H1 (cell line): ENCODE measurements around the gene SYDE1. TPM values are rescaled to one million over a fixed set of nuclear protein-coding genes. Genes with fewer than 3 reads are reported as not detected.

ENCODE experiments used
- CTCF ChIA-PET: fragments of 300-600 bp; sonication (Branson Sonifier 250); formaldehyde crosslinking; loops from one replicate; lab custom pipeline; 2021; ENCODE audit not compliant: partially characterized antibody; lab: Charles Lee
- POLR2A ChIA-PET: fragments of 300-600 bp; sonication (Branson Sonifier 250); formaldehyde crosslinking; loops from one replicate; lab custom pipeline; 2021; ENCODE audit warnings: inconsistent platforms; ENCODE audit not compliant: partially characterized antibody; lab: Charles Lee
- DNase-seq, 2 experiments: peaks; one replicate each; pipeline versions ENCODE4 v3.0.0 to v3.0.0-alpha.2; 2010 to 2022; ENCODE audit warnings: low spot score in 2 of 2, low read depth in 1 of 2, mixed read lengths in 1 of 2
- FAIRE-seq: peaks from 2 replicates; lab custom pipeline; 2011; peaks lifted over from hg19 to GRCh38; lab: Jason Lieb, UNC
- H2AFZ ChIP-seq: 2 replicates; pipeline ENCODE4 v1.8.1; 2012; ENCODE audit warnings: low read length, inconsistent platforms
- H2AK5ac ChIP-seq: 2 replicates; pipeline ENCODE4 v1.6.1; 2013; ENCODE audit warnings: low read depth, low read length
- H2BK120ac ChIP-seq: replicated peaks from 2 replicates; pipeline ENCODE3; 2013; ENCODE audit warnings: low read depth, low read length, inconsistent platforms
- H2BK12ac ChIP-seq: 2 replicates; pipeline ENCODE4 v1.6.1; 2013; ENCODE audit warnings: low read depth, low read length
- H2BK15ac ChIP-seq: 2 replicates; pipeline ENCODE4 v1.6.1; 2013; ENCODE audit warnings: low read length
- H2BK20ac ChIP-seq: 2 replicates; pipeline ENCODE4 v1.6.1; 2013; ENCODE audit warnings: low read length
- H2BK5ac ChIP-seq: 2 replicates; pipeline ENCODE4 v1.6.1; 2013; ENCODE audit warnings: low read depth, low read length
- H3K14ac ChIP-seq: 2 replicates; pipeline ENCODE4 v1.6.1; 2013; ENCODE audit warnings: inconsistent platforms; ENCODE audit not compliant: insufficient read length
- H3K18ac ChIP-seq: 2 replicates; pipeline ENCODE4 v1.6.1; 2013; ENCODE audit warnings: low read length; ENCODE audit errors: extremely low read depth
- H3K23ac ChIP-seq: 2 replicates; pipeline ENCODE4 v1.6.1; 2013; ENCODE audit warnings: inconsistent platforms; ENCODE audit not compliant: insufficient read length
- H3K23me2 ChIP-seq: 2 replicates; pipeline ENCODE4 v1.6.1; 2013; ENCODE audit warnings: low read depth, low read length
- H3K27ac ChIP-seq: 2 replicates; pipeline ENCODE4 v1.6.1; 2011; ENCODE audit warnings: low read depth, low read length, inconsistent platforms
- H3K27me3 ChIP-seq, 4 experiments: replicated peaks in 1 of 4; 1 replicate in 1 of 4; 2 replicates in 3 of 4; pipeline versions ENCODE4 v1.6.1 to v1.8.1; 2011 to 2013; ENCODE audit warnings: low read length in 3 of 4, mild to moderate bottlenecking in 3 of 4, inconsistent platforms in 2 of 4, mixed read lengths in 2 of 4, moderate library complexity in 1 of 4; ENCODE audit not compliant: control insufficient read depth in 3 of 4, insufficient read depth in 3 of 4; ENCODE audit errors: extremely low read depth in 1 of 4
- H3K36me3 ChIP-seq, 4 experiments: 2 replicates each; pipeline versions ENCODE4 v1.6.1 to v1.8.1; 2011 to 2013; ENCODE audit warnings: mild to moderate bottlenecking in 4 of 4, low read length in 3 of 4, moderate library complexity in 2 of 4, control low read depth in 1 of 4, inconsistent platforms in 1 of 4; ENCODE audit not compliant: insufficient read depth in 4 of 4, control insufficient read depth in 2 of 4
- H3K4ac ChIP-seq: replicated peaks from 2 replicates; pipeline ENCODE3; 2013; ENCODE audit warnings: low read length, low read depth, mixed read lengths, inconsistent platforms; ENCODE audit not compliant: insufficient read length
- H3K4me1 ChIP-seq, 4 experiments: replicated peaks in 1 of 4; 1 replicate in 1 of 4; 2 replicates in 3 of 4; pipeline versions ENCODE4 v1.6.1 to v1.8.1; 2011 to 2013; ENCODE audit warnings: low read length in 3 of 4, inconsistent platforms in 2 of 4, mixed read lengths in 1 of 4; ENCODE audit not compliant: insufficient read depth in 4 of 4, control insufficient read depth in 3 of 4
- H3K4me2 ChIP-seq, 2 experiments: 2 replicates each; pipeline versions ENCODE4 v1.6.1 to v1.8.1; 2011 to 2013; ENCODE audit warnings: low read depth in 2 of 2, low read length in 2 of 2, control low read depth in 1 of 2, inconsistent platforms in 1 of 2, mild to moderate bottlenecking in 1 of 2; ENCODE audit not compliant: insufficient read depth in 1 of 2
- H3K4me3 ChIP-seq, 4 experiments: fragments of 200-600, 300-600 bp in 1 of 4; sonication (generic), shearing (Covaris generic), sonication (Bioruptor Twin) in 1 of 4; 2 replicates each; pipeline versions ENCODE4 v1.5.1 to v1.8.1; 2011 to 2016; ENCODE audit warnings: low read length in 4 of 4, low read depth in 3 of 4, control low read depth in 2 of 4, inconsistent platforms in 2 of 4, mild to moderate bottlenecking in 2 of 4, mixed read lengths in 1 of 4, moderate library complexity in 1 of 4; ENCODE audit not compliant: insufficient read depth in 2 of 4; ENCODE audit errors: extremely low read depth in 1 of 4
- H3K56ac ChIP-seq: replicated peaks from 2 replicates; pipeline ENCODE3; 2013; ENCODE audit warnings: low read depth, mild to moderate bottlenecking, mixed read lengths, low read length, inconsistent platforms; ENCODE audit not compliant: insufficient read length
- H3K79me1 ChIP-seq: 2 replicates; pipeline ENCODE4 v1.6.1; 2013; ENCODE audit warnings: low read depth, low read length, control low read depth
- H3K79me2 ChIP-seq, 2 experiments: 2 replicates each; pipeline versions ENCODE4 v1.6.1 to v1.8.1; 2012 to 2013; ENCODE audit warnings: low read length in 2 of 2, mild to moderate bottlenecking in 2 of 2, inconsistent platforms in 1 of 2; ENCODE audit not compliant: insufficient read depth in 2 of 2, control insufficient read depth in 1 of 2
- H3K9ac ChIP-seq, 4 experiments: replicated peaks in 1 of 4; 1 replicate in 1 of 4; 2 replicates in 3 of 4; pipeline versions ENCODE4 v1.6.1 to v1.8.1; 2011 to 2013; ENCODE audit warnings: low read depth in 3 of 4, low read length in 3 of 4, control low read depth in 2 of 4, mild to moderate bottlenecking in 2 of 4, moderate library complexity in 2 of 4, inconsistent platforms in 1 of 4; ENCODE audit errors: extremely low read depth in 1 of 4
- H3K9me3 ChIP-seq, 2 experiments: 2 replicates each; pipeline versions ENCODE4 v1.6.1 to v1.8.1; 2012 to 2013; ENCODE audit warnings: mild to moderate bottlenecking in 2 of 2, moderate library complexity in 2 of 2, control low read depth in 1 of 2, inconsistent platforms in 1 of 2, low read depth in 1 of 2, low read length in 1 of 2, mixed read lengths in 1 of 2; ENCODE audit not compliant: insufficient read depth in 2 of 2
- H4K20me1 ChIP-seq, 2 experiments: replicated peaks in 1 of 2; 2 replicates each; pipeline versions ENCODE3 to v1.8.1; 2011 to 2013; ENCODE audit warnings: inconsistent platforms in 2 of 2, low read length in 2 of 2, mild to moderate bottlenecking in 1 of 2; ENCODE audit not compliant: insufficient read depth in 2 of 2, control insufficient read depth in 1 of 2
- H4K5ac ChIP-seq: 2 replicates; pipeline ENCODE4 v1.6.1; 2013; ENCODE audit warnings: low read length, low read depth, mixed read lengths, inconsistent platforms; ENCODE audit not compliant: insufficient read length
- H4K8ac ChIP-seq: 2 replicates; pipeline ENCODE4 v1.8.0; 2013; ENCODE audit warnings: mild to moderate bottlenecking, moderate library complexity, low read length, inconsistent platforms; ENCODE audit not compliant: insufficient read depth; ENCODE audit errors: extremely low read depth
- H4K91ac ChIP-seq: replicated peaks from 2 replicates; pipeline ENCODE3; 2013; ENCODE audit warnings: low read length, mixed read lengths, inconsistent platforms; ENCODE audit not compliant: insufficient read length
- POLR2A ChIP-seq, 2 experiments: IDR thresholded peaks; 1 replicate in 1 of 2; 2 replicates in 1 of 2; pipeline ENCODE4 v1.6.1; 2011; ENCODE audit warnings: low read depth in 2 of 2, low read length in 2 of 2, mild to moderate bottlenecking in 2 of 2; ENCODE audit errors: control extremely low read depth in 1 of 2
- POLR2AphosphoS5 ChIP-seq: IDR thresholded peaks from 2 replicates; pipeline ENCODE4 v1.6.1; 2011; ENCODE audit warnings: low read depth, low read length
- YY1 ChIP-seq: IDR thresholded peaks from 2 replicates; pipeline ENCODE4 v1.6.1; 2011; ENCODE audit warnings: low read depth, mild to moderate bottlenecking, low read length
- WGBS, 2 experiments: shearing (Covaris generic) in 1 of 2; methylation state at CpG; one replicate each; pipeline versions ENCODE4 v1.1.6 to v1.1.7; 2013 to 2015; ENCODE audit warnings: low lambda C conversion rate in 2 of 2, mixed read lengths in 2 of 2, inconsistent platforms in 1 of 2, low coverage in 1 of 2, missing lambda C conversion rate in 1 of 2; ENCODE audit not compliant: insufficient replicate concordance in 2 of 2, insufficient coverage in 1 of 2, insufficient read length in 1 of 2; ENCODE audit errors: extremely low coverage in 1 of 2, missing lambda C conversion rate in 1 of 2; 5-methylcytosine and 5-hydroxymethylcytosine counted together
- polyA plus RNA-seq, 7 experiments: library from polyadenylated mRNA; depleted of rRNA in 3 of 7; stranded (reverse) in 5 of 7; unstranded in 2 of 7; fragments of >200 nt in 5 of 7; fragments of 200-250 nt in 2 of 7; gene quantifications; 1 replicate in 5 of 7; 2 replicates in 1 of 7; 4 replicates in 1 of 7; pipeline versions ENCODE4 v1.2.1 to v1.2.3, GENCODE V29; 2011 to 2013; ENCODE audit warnings: missing spikeins in 2 of 7, mixed read lengths in 2 of 7
- total RNA-seq: library from RNA; stranded (reverse); fragmentation: NEBNext Ultra II Directional; extraction: Animal tissue kit (Norgen Biotek cat#: 25700); gene quantifications from 2 replicates; pipeline ENCODE4 v1.2.1, GENCODE V29; 2021

SYDE1 gene
- total and polyA plus RNA-seq, 2 of the 8 experiments (the other 6 are each of a cell fraction or from before 2014, with no cell fraction given): 12.0 to 16.8 TPM

DNA sequence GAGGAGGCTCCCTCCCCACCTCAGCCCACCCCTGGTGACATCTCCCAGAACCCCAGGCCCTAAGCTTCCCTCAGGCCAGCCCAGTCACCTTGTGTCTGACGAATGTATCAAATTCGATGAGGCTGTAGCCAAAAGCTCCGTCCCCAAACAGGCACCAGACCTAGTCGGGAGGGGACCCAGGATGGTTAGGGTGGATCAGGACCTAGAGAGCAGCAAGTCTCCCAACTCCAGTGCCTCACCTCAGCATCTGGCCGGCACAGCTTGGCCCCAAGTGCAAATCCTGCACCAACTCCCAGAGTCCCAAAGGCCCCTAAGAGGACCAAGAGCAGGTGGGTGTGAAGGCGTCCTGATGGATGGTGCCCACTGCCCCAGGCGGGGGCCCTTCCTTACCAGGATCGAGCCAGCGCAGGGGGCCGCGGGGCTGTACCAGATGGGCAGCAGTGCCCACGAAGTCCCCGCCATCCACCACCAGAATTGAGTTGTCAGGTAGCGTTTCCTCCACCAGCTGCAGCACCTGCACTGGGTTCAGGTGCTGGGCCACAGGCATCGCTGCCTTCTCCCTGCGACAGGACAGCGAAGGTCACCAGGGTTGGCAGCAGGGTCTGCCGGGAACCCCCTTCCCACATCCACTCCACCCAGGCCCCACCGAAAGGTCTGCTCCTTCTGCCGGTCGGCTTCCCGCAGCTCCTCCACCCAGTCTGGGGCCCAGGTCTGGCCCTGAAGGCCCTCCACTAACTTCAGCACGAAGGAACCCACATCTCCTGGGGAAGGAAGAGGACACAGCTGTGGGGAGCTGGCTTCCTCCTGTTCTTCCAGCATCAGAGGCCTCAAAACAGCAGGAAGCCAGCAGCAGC is 8.8 kb downstream of the SYDE1 start:
- H3K36me3 ChIP-seq: peaks cover 33 to 77% (median 62%) of the 10 kb centered on the region in 4 experiments
- ChIA-PET CTCF (interaction anchor here (0.6 to 1.6 kb wide), 4 partner anchors 15 to 38 kb away, joined by 4 to 5 read pairs (median 4); no protein-coding TSS in a partner anchor), POLR2A (interaction anchor here (1.0 to 7.9 kb wide), 5 partner anchors 9 to 41 kb away, joined by 3 to 67 read pairs (median 4); partner anchors contain the start of gene SYDE1)
- H4K5ac ChIP-seq: no peak overlapping the region
- no peak overlapping the region for H3K23ac ChIP-seq
- no peak overlapping the region for H2BK15ac ChIP-seq
- peaks cover 4 to 7% of the 10 kb centered on the region in 2 experiments; a peak in 1 of 4 replicates for H3K9me3 ChIP-seq
- no peak overlapping the region for H2BK20ac ChIP-seq
- H3K9ac ChIP-seq: no peak overlapping the region
- H3K23me2 ChIP-seq: no peaks in the 10 kb centered on the region
- H4K8ac ChIP-seq: no peak overlapping the region
- no peaks in the 10 kb centered on the region for H3K79me2 ChIP-seq
- no peak overlapping the region for H2AFZ ChIP-seq
- H3K4me1 ChIP-seq: no peaks in the 10 kb centered on the region
- H3K18ac ChIP-seq: no peak overlapping the region
- no peak for DNase-seq
- FAIRE-seq: no peak
- WGBS, 2 experiments: 83% methylated on average over 23 of the region's 23 CpGs; no CpG with 5 or more reads in 1 of the 2 experiments
- H2AK5ac ChIP-seq: no peak overlapping the region
- H3K4me3 ChIP-seq: no peak overlapping the region
- no peak overlapping the region; the same call in 1 of the 2 replicates for H3K27ac ChIP-seq
- no peaks in the 10 kb centered on the region for H3K27me3 ChIP-seq
- H3K4ac ChIP-seq: no peak overlapping the region
- H2BK12ac ChIP-seq: no peak overlapping the region
- peaks cover 2 to 9% of the 10 kb centered on the region in 2 experiments for H4K20me1 ChIP-seq
- H3K14ac ChIP-seq: no peak overlapping the region
- H2BK120ac ChIP-seq: no peak overlapping the region
- H3K4me2 ChIP-seq: no peak overlapping the region
- H4K91ac ChIP-seq: no peak overlapping the region
- no peaks in the 10 kb centered on the region for H3K79me1 ChIP-seq
- no peak overlapping the region for H3K56ac ChIP-seq
- no peak overlapping the region for H2BK5ac ChIP-seq
- TF ChIP-seq POLR2AphosphoS5: peak; percentile 58; the same call in 1 of the 2 replicates
- TF ChIP-seq POLR2A (IDR thresholded peaks at IDR 0.05; ENCODE audit: control extremely low read depth in 1 of 2, low read depth in 2 of 2, low read length in 2 of 2): peak in 1 of 2 experiments; percentile 54; a peak in 1 of 3 replicates
- no peak for TF ChIP-seq YY1
